T-helper 1 cell treated with Interleukin-12 subunit alpha and Interleukin-12 subunit beta and Interleukin-4 antibody, amounts not matched to agents 30 μg/mL and 1 μg/mL, for 36 hours (primary cell): Measurements from ENCODE around the gene BANK1.

Source experiments
- H3K27ac Mint-ChIP-seq: one replicate; pipeline ENCODE4 v1.8.0; 2021; ENCODE audit warnings: mild to moderate bottlenecking, mixed read lengths
- H3K27me3 Mint-ChIP-seq: one replicate; pipeline ENCODE4 v1.8.0; 2021; ENCODE audit warnings: low read depth, mixed read lengths
- H3K36me3 Mint-ChIP-seq: one replicate; pipeline ENCODE4 v1.8.0; 2021; ENCODE audit warnings: low read depth, mixed read lengths
- H3K4me1 Mint-ChIP-seq: one replicate; pipeline ENCODE4 v1.8.0; 2021; ENCODE audit warnings: low read depth, mixed read lengths
- H3K4me3 Mint-ChIP-seq: one replicate; pipeline ENCODE4 v1.8.0; 2021; ENCODE audit warnings: mild to moderate bottlenecking, moderate library complexity, mixed read lengths
- H3K9me3 Mint-ChIP-seq: one replicate; pipeline ENCODE4 v1.8.0; 2021; ENCODE audit warnings: mixed read lengths

BANK1 gene, protein sequence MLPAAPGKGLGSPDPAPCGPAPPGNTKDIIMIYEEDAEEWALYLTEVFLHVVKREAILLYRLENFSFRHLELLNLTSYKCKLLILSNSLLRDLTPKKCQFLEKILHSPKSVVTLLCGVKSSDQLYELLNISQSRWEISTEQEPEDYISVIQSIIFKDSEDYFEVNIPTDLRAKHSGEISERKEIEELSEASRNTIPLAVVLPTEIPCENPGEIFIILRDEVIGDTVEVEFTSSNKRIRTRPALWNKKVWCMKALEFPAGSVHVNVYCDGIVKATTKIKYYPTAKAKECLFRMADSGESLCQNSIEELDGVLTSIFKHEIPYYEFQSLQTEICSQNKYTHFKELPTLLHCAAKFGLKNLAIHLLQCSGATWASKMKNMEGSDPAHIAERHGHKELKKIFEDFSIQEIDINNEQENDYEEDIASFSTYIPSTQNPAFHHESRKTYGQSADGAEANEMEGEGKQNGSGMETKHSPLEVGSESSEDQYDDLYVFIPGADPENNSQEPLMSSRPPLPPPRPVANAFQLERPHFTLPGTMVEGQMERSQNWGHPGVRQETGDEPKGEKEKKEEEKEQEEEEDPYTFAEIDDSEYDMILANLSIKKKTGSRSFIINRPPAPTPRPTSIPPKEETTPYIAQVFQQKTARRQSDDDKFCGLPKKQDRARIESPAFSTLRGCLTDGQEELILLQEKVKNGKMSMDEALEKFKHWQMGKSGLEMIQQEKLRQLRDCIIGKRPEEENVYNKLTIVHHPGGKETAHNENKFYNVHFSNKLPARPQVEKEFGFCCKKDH

DNA sequence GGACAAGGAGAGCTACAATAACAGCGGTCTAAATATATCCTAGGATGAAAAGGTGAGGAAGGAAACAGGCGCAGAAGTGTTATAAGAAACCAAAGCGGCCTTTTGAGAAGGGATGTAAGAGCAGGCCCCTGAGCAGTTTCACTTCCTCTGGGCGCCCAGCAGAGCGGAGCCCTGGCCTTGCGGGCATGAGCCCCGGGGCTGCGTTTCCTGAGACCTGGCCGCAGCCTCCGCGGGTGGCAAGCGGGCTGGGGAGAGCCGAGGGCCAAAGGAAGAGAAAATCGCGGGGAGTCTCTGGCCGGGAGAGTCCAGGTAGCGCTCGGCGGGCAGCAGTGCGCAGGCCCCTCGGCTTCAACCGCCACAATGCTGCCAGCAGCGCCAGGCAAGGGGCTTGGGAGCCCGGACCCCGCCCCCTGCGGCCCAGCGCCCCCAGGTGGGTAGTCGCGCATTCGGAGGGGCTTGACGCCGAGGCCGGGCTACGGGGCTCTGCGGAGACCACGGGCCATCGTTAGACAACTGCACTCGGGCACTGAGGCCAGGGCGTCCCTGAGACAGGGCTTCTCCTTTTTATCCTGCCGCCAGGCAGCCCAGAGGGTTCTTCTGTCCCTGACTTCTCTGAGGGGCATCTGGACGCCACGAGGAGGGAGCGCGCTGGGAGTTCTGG lies at the start of gene BANK1:
Gene BANK1 (plus strand): TSS at position 210 of the 661 bp plus-strand sequence. CDS start 151 bp downstream, at position 361.
- Mint-ChIP-seq H3K4me3 (peak within 1 kb of the TSS; percentile 81), H3K27me3 (peaks cover 49% of the 10 kb centered on the region), H3K36me3 (peaks cover 6% of the 10 kb centered on the region), H3K27ac (peak within 1 kb of the TSS; percentile 58), H3K9me3 (peaks cover 4% of the 10 kb centered on the region), H3K4me1 (peaks cover 16% of the 10 kb centered on the region)

DNA sequence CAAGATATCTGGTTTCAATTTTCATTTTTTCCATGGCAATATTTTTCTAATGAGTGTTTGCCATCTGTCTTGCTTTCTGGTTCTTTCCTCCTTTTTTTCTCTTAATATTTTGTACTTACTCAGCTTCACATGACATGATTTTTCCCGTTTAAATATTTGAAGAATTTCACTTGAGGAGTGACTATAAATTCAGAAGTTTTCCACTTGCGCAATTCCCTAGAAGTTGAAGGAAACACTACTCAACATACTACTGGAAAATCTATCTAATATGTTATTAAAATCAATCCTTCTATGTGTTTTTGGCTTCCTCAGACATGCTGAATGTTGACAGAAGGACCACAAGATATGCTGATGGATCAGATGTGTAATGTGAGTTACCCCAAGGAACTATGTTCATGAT lies 36.8 kb upstream of the BANK1 start:
- H3K4me1 Mint-ChIP-seq: no peaks in the 10 kb centered on the region
- no peak overlapping the region for H3K4me3 Mint-ChIP-seq
- no peaks in the 10 kb centered on the region for H3K9me3 Mint-ChIP-seq
- H3K36me3 Mint-ChIP-seq: no peaks in the 10 kb centered on the region
- no peak overlapping the region for H3K27ac Mint-ChIP-seq
- no peaks in the 10 kb centered on the region for H3K27me3 Mint-ChIP-seq

DNA sequence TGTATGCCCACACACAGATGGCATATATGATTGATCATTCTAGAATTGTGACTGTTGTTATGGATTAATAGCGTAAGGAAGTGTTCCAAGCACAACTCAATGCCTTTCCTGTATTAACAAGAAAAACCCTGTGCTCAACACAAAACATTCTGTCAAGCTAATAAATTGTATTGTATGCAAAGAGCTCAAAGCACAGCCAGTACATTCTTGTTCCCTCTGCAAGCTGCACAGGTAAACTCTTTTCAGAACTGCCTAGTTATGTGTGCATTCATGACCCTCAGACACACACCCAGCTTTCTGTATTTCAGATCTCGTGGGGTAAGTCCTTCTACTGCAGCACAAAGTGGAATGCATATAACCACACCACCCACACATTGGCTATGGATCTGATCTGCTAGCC lies 34.3 kb upstream of the BANK1 start:
- no peak overlapping the region for H3K27ac Mint-ChIP-seq
- no peak overlapping the region for H3K4me3 Mint-ChIP-seq
- H3K27me3 Mint-ChIP-seq: no peaks in the 10 kb centered on the region
- H3K36me3 Mint-ChIP-seq: no peaks in the 10 kb centered on the region
- H3K9me3 Mint-ChIP-seq: no peaks in the 10 kb centered on the region
- no peaks in the 10 kb centered on the region for H3K4me1 Mint-ChIP-seq

DNA sequence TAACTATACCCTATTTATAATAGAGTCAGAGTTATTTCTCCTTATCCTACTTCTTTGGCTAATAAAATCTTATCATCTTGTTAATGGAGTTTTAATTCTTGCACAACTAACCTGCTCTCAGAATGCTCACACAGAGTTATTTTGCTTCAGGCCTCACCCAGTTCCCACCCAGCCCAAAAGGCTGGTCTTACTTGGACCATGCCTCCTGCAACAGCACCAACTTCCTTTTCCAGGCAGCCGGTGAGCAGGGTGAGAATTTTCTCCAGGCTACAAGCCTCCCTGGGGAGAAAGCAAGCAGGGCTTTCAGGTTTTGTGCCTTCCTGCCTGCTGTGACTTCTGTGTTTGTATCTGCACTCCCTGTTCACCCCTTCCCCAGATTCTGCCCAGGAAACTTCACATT lies 29.1 kb upstream of the BANK1 start:
- Mint-ChIP-seq H3K27ac (no peak overlapping the region), H3K27me3 (peaks cover 3% of the 10 kb centered on the region), H3K36me3 (no peaks in the 10 kb centered on the region), H3K4me1 (no peaks in the 10 kb centered on the region), H3K4me3 (no peak overlapping the region), H3K9me3 (no peaks in the 10 kb centered on the region)

DNA sequence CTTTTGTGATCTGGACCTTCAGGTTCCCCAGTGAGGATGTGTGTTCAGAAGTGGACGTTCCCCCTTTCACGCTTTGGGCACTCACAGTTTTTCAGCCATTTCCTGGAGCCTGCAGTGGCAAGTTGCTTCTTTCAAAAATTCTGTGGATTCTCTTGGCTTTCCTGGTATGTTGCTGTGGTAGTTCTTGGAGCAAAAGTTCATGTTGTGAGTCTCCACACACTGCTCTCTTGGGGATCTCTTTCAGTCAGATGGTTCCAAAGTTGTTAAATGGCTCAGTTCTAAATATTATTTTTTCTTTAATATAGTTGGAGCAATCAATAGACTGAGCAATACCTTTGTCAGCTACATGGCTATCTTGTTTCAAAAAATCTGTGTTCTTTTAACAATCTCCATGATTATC lies 28.5 kb upstream of the BANK1 start:
- Mint-ChIP-seq H3K27me3 (peaks cover 3% of the 10 kb centered on the region), H3K36me3 (no peaks in the 10 kb centered on the region), H3K4me1 (no peaks in the 10 kb centered on the region), H3K9me3 (no peaks in the 10 kb centered on the region), H3K27ac (no peak overlapping the region), H3K4me3 (no peak overlapping the region)

DNA sequence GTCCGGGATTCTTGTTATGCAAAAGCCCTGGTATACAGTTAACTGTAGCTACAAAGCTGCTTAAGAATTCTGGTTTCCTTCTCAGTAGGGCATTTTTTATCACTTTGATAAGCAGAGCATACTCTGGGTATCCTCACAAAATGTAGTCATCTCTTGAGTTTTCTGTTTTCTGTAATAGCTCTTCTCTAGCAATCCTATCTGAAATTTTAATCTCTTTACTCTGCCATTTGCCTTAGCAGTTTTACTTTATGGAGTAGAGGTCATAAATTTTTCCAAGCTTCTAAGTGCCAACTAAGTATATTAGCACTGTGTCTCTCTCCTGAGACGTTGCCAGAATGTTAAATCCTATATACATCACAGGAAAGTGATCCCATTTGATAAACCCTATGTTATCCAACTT lies 28.0 kb upstream of the BANK1 start:
- H3K27me3 Mint-ChIP-seq: peaks cover 3% of the 10 kb centered on the region
- no peak overlapping the region for H3K27ac Mint-ChIP-seq
- H3K9me3 Mint-ChIP-seq: no peaks in the 10 kb centered on the region
- no peaks in the 10 kb centered on the region for H3K4me1 Mint-ChIP-seq
- no peak overlapping the region for H3K4me3 Mint-ChIP-seq
- no peaks in the 10 kb centered on the region for H3K36me3 Mint-ChIP-seq

DNA sequence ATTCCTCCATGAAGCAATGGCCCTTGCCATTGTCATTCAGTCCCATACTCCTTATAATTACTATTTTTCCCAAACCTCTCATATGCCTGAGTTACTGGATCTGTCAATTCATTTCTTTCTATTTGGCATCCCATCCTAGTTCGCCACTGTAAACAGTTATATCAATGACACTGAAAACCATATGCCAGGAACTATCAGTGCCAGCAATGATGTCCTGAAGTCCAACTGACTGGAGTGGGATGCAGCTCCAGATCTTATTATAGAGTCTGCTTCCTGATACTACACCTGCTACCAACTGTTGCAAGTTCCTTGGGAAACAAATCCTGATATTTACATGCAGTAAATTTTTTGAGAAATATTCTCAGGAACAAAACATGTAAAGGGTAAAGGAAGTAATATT lies 27.0 kb upstream of the BANK1 start:
- Mint-ChIP-seq H3K27me3 (peaks cover 3% of the 10 kb centered on the region), H3K27ac (no peak overlapping the region), H3K9me3 (no peaks in the 10 kb centered on the region), H3K4me1 (no peaks in the 10 kb centered on the region), H3K36me3 (no peaks in the 10 kb centered on the region), H3K4me3 (no peak overlapping the region)

DNA sequence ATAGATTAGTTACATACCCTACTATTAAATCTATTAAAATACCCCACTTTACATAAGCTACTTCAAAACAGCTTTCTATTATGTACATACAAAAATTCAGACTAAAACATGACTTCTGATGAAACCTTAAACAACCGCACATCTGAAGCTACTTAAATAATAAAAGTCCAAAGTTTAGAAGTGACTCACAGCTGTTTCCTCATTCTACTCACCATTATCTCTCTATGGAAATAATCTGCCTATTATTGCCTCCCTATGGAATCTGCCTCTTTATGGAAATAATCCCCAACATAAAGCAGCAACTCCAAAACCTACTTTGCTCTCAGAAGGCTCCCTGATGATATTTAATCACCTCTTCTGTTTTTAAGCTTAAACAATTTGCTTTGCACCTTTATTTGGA lies 15.7 kb upstream of the BANK1 start:
- H3K4me1 Mint-ChIP-seq: no peaks in the 10 kb centered on the region

DNA sequence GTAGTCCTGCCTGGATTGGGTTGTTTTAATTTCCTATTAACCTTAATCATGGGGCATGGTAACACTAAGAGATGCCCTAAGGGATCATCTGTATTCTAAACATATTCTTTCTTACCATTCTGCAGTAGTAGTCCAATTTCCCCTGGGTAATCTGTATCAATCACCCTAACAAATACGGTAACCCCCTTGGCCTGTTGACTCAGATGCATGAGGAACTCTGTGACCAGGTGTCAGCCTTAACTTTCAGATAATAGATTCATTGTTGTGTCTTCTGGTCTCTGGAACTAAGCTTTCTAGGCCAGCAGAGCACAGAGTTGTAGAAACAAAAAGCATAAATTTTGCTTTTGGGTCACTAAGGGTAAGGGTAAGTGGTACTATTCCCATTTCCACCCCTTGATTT lies 13.1 kb upstream of the BANK1 start:
- Mint-ChIP-seq H3K27ac (no peak overlapping the region), H3K27me3 (no peaks in the 10 kb centered on the region), H3K36me3 (no peaks in the 10 kb centered on the region), H3K4me1 (no peaks in the 10 kb centered on the region), H3K9me3 (peaks cover 4% of the 10 kb centered on the region), H3K4me3 (no peak overlapping the region)

More for the DNA sequence above, 15.7 kb upstream of the BANK1 start:
- H3K9me3 Mint-ChIP-seq: peaks cover 22% of the 10 kb centered on the region
- no peaks in the 10 kb centered on the region for H3K36me3 Mint-ChIP-seq
- H3K27ac Mint-ChIP-seq: no peak overlapping the region
- H3K4me3 Mint-ChIP-seq: no peak overlapping the region
- H3K27me3 Mint-ChIP-seq: peaks cover 2% of the 10 kb centered on the region

DNA sequence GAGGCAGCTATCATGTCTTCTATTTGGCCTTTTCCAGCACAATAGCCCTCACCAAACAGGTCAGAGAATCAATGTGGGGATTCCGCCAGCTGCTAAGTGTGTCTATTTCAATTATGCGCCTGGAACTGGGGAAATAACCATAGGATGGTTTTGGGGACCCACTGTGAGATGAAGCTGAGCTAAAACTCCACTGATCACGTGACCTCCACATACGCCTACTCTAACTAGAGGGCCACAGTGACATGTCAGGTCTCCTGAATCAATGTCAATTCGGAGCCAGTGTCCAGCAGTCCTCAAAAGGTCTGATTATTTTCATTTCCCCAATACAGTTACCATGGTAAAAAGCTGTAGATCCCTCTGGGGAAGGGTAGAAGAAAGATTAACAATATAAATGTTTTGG lies 10.2 kb upstream of the BANK1 start:
- Mint-ChIP-seq H3K9me3 (no peaks in the 10 kb centered on the region), H3K27me3 (no peaks in the 10 kb centered on the region)

DNA sequence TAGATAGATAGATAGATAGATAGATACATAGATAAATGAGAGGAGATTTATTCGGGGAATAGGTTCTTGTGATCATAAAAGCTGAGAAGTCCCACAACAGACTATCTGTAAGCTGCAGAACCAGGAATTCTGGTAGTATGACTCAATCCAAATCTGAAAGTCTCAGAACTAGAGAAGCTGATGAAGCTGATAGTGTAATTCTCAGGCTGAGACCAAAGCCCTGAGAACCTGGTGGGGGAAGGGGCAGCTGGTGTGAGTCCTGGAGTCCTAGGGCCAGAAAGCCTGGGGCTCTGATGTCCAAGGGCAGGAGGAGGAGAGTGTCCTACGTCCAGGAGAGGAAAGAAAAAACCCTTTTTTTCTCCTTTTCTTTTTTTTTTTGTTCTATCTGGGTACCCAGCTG lies 8.0 kb upstream of the BANK1 start:
- H3K4me1 Mint-ChIP-seq: peaks cover 14% of the 10 kb centered on the region
- peaks cover 4% of the 10 kb centered on the region for H3K9me3 Mint-ChIP-seq
- no peak overlapping the region for H3K27ac Mint-ChIP-seq
- peaks cover 4% of the 10 kb centered on the region for H3K27me3 Mint-ChIP-seq
- H3K36me3 Mint-ChIP-seq: peaks cover 2% of the 10 kb centered on the region
- H3K4me3 Mint-ChIP-seq: no peak overlapping the region

More for the DNA sequence above, 10.2 kb upstream of the BANK1 start:
- Mint-ChIP-seq H3K27ac (no peak overlapping the region), H3K36me3 (no peaks in the 10 kb centered on the region), H3K4me3 (no peak overlapping the region), H3K4me1 (peaks cover 7% of the 10 kb centered on the region)

DNA sequence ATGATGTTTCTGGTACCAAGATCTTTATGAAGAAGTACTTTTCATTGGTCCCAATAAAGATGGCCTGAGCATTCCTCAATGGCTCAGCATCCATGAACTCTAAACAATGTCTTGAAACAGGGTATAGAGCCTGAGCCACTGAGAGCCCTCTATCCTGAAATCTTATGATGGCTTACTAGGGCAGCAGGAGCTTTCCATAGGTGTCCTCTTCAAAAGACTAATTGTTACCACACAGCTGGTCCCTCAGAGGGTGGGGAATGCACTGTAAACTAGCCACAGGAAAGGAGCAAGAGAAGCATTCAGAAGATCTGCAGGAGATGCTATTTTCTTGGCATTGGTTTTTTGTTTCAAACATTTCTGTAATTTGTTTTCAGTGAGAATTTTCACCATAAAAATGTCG lies 5.6 kb upstream of the BANK1 start:
- H3K27ac Mint-ChIP-seq: peak overlapping the region; percentile 45
- peak overlapping the region; percentile 30 for H3K4me3 Mint-ChIP-seq
- H3K9me3 Mint-ChIP-seq: peaks cover 4% of the 10 kb centered on the region
- H3K36me3 Mint-ChIP-seq: peaks cover 2% of the 10 kb centered on the region
- H3K4me1 Mint-ChIP-seq: peaks cover 15% of the 10 kb centered on the region
- H3K27me3 Mint-ChIP-seq: peaks cover 4% of the 10 kb centered on the region

DNA sequence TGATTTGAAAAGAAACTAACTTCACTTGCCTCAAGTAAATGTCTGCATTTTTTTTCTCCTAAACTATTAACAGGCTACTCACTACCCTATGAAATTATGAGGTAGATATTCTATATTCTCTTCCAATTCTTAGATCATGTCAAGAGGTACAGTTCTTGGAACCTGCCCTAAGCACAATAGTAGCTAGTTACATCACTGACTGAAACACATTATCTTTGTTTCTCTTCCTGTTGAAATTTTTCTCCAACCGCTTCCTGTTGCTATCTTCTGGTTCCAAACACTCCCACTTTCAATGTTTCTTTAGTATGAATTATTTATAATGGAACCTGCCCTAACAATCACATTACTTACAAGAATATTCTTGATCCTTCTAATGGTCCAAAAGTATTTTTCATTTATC lies 5.0 kb upstream of the BANK1 start:
- H3K27ac Mint-ChIP-seq: peak overlapping the region; percentile 45
- H3K4me1 Mint-ChIP-seq: peaks cover 20% of the 10 kb centered on the region
- peak overlapping the region; percentile 30 for H3K4me3 Mint-ChIP-seq
- peaks cover 2% of the 10 kb centered on the region for H3K36me3 Mint-ChIP-seq
- peaks cover 9% of the 10 kb centered on the region for H3K27me3 Mint-ChIP-seq
- peaks cover 4% of the 10 kb centered on the region for H3K9me3 Mint-ChIP-seq

DNA sequence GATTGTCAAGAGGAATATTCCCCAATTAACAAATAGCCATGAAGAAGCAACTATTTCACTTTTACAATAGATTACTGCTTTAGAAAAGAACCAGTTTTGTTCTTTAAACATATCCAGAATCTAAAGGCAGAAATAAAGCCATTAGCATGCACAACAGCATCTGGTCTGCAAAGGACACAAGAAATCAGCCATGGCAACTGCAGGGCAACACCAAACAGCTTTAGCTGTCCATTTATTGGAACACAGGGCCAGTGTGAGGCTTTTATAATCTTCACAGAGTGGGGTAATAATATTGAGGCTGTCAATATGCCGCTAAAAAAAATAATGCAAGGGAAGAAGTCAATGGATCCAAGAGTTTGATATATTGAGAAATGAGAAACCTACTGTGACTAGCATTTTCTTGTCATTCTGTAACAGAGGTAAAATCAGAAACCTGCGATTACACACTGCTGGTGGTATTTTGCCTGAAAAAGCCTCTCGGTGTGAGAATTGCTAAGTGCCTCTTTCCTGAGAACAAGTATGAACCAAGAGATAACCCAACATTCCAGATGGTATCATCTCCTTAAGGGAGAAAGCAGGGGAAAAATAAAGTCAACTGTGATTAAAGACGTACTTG lies 2.7 kb upstream of the BANK1 start:
- Mint-ChIP-seq H3K27ac (no peak overlapping the region), H3K36me3 (peaks cover 6% of the 10 kb centered on the region), H3K4me1 (peaks cover 26% of the 10 kb centered on the region)

More for the DNA sequence above, 2.7 kb upstream of the BANK1 start:
- Mint-ChIP-seq H3K4me3 (no peak overlapping the region), H3K9me3 (peaks cover 4% of the 10 kb centered on the region), H3K27me3 (peaks cover 26% of the 10 kb centered on the region)
